Activated CD8-positive, alpha-beta T cell treated with anti-CD3 and anti-CD28 coated beads for 36 hours (primary cell): Measurements from ENCODE around the gene GNA12. TPM values are rescaled to one million over a fixed set of nuclear protein-coding genes. Genes with fewer than 3 reads are reported as not detected.

Experiments used
- ATAC-seq: fragments of 200-7000 bp; cut with Tn5 transposase; one replicate; pipeline ENCODE4 v1.10.0; 2021; ENCODE audit warnings: mild to moderate bottlenecking, moderate library complexity
- CTCF ChIA-PET: fragments of 350-600 bp; sonication (Branson Sonifier 250); formaldehyde crosslinking; loops from one replicate; lab custom pipeline; 2021; ENCODE audit warnings: antibody characterized with exemption; lab: Charles Lee
- POLR2A ChIA-PET: fragments of 350-600 bp; sonication (Branson Sonifier 250); formaldehyde crosslinking; loops from one replicate; lab custom pipeline; 2021; ENCODE audit warnings: antibody characterized with exemption; lab: Charles Lee
- DNase-seq: peaks from one replicate; pipeline ENCODE4 v3.0.0-alpha.2; 2020
- H3K27ac Mint-ChIP-seq: one replicate; pipeline ENCODE4 v1.8.0; 2021; ENCODE audit warnings: mild to moderate bottlenecking, mixed read lengths
- H3K27me3 Mint-ChIP-seq: one replicate; pipeline ENCODE4 v1.8.0; 2021; ENCODE audit warnings: mixed read lengths
- H3K36me3 Mint-ChIP-seq: one replicate; pipeline ENCODE4 v1.8.0; 2021; ENCODE audit warnings: low read depth, mixed read lengths
- H3K4me1 Mint-ChIP-seq: one replicate; pipeline ENCODE4 v1.8.0; 2021; ENCODE audit warnings: low read depth, mixed read lengths
- H3K4me3 Mint-ChIP-seq: one replicate; pipeline ENCODE4 v1.8.0; 2021; ENCODE audit warnings: mild to moderate bottlenecking, moderate library complexity, mixed read lengths
- H3K9me3 Mint-ChIP-seq: one replicate; pipeline ENCODE4 v1.8.0; 2021; ENCODE audit warnings: mixed read lengths
- intact Hi-C: fragments of 100-400 bp; cut with micrococcal nuclease; formaldehyde crosslinking; loops from one replicate; pipeline ENCODE4 v1.10.0; 2022
- total RNA-seq, 2 experiments: library from RNA; stranded (reverse); gene quantifications; one replicate each; pipeline ENCODE4 v1.2.3, GENCODE V29; 2021
- TF ChIP-seq, protein P1 (sequence below): fragments of 200-600 bp; IDR thresholded peaks from one replicate; pipeline ENCODE4 v1.8.0; 2022; ENCODE audit warnings: antibody characterized with exemption, mild to moderate bottlenecking

The GNA12 gene
- total RNA-seq, 2 experiments from 2014 or later, result 21.0 to 21.1 TPM

DNA sequence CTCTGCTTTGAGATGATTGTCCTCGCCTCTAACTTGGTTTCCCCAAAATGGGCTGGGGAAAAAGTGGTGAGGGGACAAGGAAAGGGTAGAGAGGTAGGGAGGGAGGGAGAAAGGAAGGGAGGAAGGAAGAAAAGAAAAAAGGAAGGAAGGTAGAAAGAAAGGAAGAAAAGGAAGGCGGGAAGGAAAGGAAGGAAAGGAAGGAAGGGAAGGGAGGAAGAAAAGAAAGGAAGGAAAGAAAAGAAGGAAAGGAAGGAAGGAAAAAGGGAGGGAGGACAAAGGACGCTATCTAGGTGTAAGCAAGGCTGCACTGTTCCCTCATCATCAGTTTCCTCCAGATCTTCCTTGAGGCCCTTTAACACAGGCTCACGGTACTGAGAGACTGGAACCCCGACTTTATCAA, 2.2 kb downstream of the GNA12 start:
- ATAC-seq, result no peak
- TF ChIP-seq, protein P1, sequence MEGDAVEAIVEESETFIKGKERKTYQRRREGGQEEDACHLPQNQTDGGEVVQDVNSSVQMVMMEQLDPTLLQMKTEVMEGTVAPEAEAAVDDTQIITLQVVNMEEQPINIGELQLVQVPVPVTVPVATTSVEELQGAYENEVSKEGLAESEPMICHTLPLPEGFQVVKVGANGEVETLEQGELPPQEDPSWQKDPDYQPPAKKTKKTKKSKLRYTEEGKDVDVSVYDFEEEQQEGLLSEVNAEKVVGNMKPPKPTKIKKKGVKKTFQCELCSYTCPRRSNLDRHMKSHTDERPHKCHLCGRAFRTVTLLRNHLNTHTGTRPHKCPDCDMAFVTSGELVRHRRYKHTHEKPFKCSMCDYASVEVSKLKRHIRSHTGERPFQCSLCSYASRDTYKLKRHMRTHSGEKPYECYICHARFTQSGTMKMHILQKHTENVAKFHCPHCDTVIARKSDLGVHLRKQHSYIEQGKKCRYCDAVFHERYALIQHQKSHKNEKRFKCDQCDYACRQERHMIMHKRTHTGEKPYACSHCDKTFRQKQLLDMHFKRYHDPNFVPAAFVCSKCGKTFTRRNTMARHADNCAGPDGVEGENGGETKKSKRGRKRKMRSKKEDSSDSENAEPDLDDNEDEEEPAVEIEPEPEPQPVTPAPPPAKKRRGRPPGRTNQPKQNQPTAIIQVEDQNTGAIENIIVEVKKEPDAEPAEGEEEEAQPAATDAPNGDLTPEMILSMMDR, result no peak
- CTCF ChIA-PET, result no interaction called here
- Mint-ChIP-seq H3K4me1 (peaks cover 34% of the 10 kb centered on the region), H3K4me3 (peak overlapping the region; percentile 75), H3K36me3 (peaks cover 17% of the 10 kb centered on the region), H3K9me3 (peaks cover 2% of the 10 kb centered on the region), H3K27me3 (no peaks in the 10 kb centered on the region), H3K27ac (no peak overlapping the region)
- no peak for DNase-seq
- intact Hi-C loops, result no loop called here
- POLR2A ChIA-PET, result interaction anchor here (0.7 to 1.4 kb wide), 2 partner anchors 9 to 84 kb away, joined by 3 to 4 read pairs; no protein-coding TSS in a partner anchor

DNA sequence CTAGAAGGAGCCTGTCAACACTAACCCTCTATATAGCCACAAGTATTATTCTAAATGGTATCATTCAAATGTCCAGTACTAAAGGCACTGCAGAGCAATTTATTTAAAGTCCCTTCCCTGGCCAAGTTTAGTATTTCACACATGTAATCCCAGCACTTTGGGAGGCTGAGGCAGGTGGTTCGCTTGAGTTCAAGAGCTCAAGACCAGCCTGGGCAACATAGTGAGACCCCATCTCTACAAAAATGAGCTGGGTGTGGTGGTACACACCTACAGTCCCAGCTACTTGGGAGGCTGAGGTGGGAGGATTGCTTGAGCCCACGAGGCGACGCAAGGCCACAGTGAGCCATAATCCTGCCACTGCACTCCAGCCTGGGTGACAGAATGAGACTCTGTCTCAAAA, 3.6 kb downstream of the GNA12 start:
- no peak for DNase-seq
- no peak for ATAC-seq
- peaks cover 24% of the 10 kb centered on the region for H3K36me3 Mint-ChIP-seq
- POLR2A ChIA-PET, result no interaction called here
- H3K9me3 Mint-ChIP-seq, result peaks cover 2% of the 10 kb centered on the region
- no peaks in the 10 kb centered on the region for H3K27me3 Mint-ChIP-seq
- no peak overlapping the region for H3K4me3 Mint-ChIP-seq
- H3K27ac Mint-ChIP-seq, result no peak overlapping the region
- intact Hi-C loops, result no loop called here
- TF ChIP-seq, protein P1, result no peak
- CTCF ChIA-PET, result interaction anchor here (0.6 to 1.7 kb wide), 4 partner anchors 24 to 80 kb away, joined by 3 to 4 read pairs (median 3); no protein-coding TSS in a partner anchor
- peaks cover 38% of the 10 kb centered on the region for H3K4me1 Mint-ChIP-seq

DNA sequence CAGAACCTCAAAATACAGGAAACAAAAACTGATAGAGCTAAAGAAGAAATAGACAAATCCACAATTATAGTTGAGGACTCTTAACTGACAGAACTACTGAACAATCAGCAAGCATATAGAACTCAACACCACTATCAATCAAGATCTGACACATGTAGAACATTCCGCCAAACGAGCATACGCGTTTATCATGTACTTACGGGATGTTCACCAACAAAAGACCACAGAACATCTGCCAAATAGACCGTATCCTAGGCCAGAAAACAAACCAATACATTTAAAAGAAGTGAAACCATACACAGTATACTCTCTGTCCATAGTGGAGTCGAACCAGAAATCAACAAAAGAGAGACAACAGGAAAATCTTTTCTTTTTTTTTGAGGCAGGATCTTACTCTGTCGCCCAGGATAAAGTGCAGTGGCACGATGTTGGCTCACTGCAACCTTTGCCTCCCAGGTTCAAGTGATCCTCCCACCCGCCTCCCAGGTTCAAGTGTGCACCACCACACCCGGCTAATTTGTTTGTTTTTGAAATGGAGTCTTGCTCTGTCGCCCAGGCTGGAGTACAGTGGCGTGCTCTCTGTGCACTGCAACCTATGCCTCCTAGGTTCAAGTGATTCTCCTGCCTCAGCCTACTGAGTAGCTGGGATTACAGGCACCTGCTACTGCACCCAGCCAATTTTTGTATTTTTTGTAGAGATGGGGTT, 5.1 kb downstream of the GNA12 start:
- Mint-ChIP-seq H3K4me1 (peaks cover 32% of the 10 kb centered on the region), H3K9me3 (peaks cover 2% of the 10 kb centered on the region), H3K27ac (peak overlapping the region; percentile 19), H3K27me3 (no peaks in the 10 kb centered on the region), H3K4me3 (no peak overlapping the region), H3K36me3 (peaks cover 27% of the 10 kb centered on the region)
- ChIA-PET POLR2A (interaction anchor here (1.0 kb wide), 1 partner anchor 10 kb away, joined by 3 read pairs; no protein-coding TSS in a partner anchor), CTCF (no interaction called here)
- TF ChIP-seq, protein P1, result no peak
- intact Hi-C loops, result no loop called here
- ATAC-seq (no peak), DNase-seq (no peak)

DNA sequence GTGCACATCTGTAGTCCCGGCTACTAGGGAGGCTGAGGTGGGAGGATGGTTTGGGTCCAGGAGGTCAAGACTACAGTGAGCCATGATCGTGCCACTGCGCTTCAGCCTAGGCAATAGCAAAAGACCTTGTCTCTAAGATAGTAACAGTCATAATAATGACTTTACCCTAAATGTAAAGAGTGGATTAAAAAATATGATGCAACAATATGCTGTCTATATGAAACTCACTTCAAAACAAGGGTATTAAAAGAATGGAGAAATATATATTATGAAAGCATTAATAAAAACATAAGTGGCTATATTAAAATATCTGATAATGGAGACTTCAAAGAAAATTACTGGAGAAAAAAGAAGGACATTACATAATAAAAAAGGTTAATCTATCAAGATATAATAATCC, 5.7 kb downstream of the GNA12 start:
- Mint-ChIP-seq H3K27me3 (no peaks in the 10 kb centered on the region), H3K4me3 (no peak overlapping the region), H3K4me1 (peaks cover 32% of the 10 kb centered on the region), H3K9me3 (peaks cover 2% of the 10 kb centered on the region), H3K36me3 (peaks cover 27% of the 10 kb centered on the region), H3K27ac (peak overlapping the region; percentile 19)
- POLR2A ChIA-PET, result interaction anchor here (1.0 kb wide), 1 partner anchor 10 kb away, joined by 3 read pairs; no protein-coding TSS in a partner anchor
- intact Hi-C loops, result no loop called here
- DNase-seq (no peak), ATAC-seq (no peak)
- TF ChIP-seq, protein P1, result no peak
- CTCF ChIA-PET, result no interaction called here

DNA sequence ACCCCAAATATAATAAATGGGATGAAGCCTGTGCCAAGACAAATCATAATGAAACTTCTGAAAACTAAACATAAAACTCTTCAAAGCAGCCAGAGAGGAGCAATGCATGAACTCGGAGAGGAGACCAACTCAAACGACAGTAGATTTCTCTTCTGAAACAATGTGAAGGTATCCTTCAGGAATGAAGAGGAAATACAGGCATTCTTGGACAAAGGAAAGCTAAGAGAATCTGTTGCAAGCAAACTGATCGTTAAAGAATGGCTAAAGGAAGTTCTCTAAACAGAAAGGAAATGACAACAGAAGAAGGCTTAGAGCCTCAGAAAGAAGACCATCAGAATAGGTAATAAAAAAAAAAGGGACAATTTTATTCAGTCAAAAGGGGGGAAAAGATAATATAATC, 6.6 kb downstream of the GNA12 start:
- intact Hi-C loops, result no loop called here
- no peak for ATAC-seq

More for the DNA sequence above, 6.6 kb downstream of the GNA12 start:
- Mint-ChIP-seq H3K9me3 (peaks cover 2% of the 10 kb centered on the region), H3K4me3 (no peak overlapping the region), H3K27ac (peak overlapping the region; percentile 36), H3K27me3 (no peaks in the 10 kb centered on the region), H3K36me3 (peaks cover 27% of the 10 kb centered on the region), H3K4me1 (peaks cover 27% of the 10 kb centered on the region)
- CTCF ChIA-PET, result no interaction called here
- TF ChIP-seq, protein P1, result no peak
- POLR2A ChIA-PET, result no interaction called here
- DNase-seq, result no peak
